SK-N-SH (cell line): ENCODE results near the gene RUFY3.

Experiments used
- ELF1 ChIP-seq: IDR thresholded peaks from 2 replicates; pipeline ENCODE4 v1.4.0; 2012
- FOSL2 ChIP-seq: IDR thresholded peaks from 2 replicates; pipeline ENCODE4 v1.4.0; 2012; ENCODE audit warnings: low read depth, mild to moderate bottlenecking, moderate library complexity, borderline replicate concordance
- MXI1 ChIP-seq: IDR thresholded peaks from 2 replicates; pipeline ENCODE4 v1.6.1; 2012; ENCODE audit warnings: mild to moderate bottlenecking, low read depth, low read length, improper control_type of control experiment
- NFIC ChIP-seq: IDR thresholded peaks from 2 replicates; pipeline ENCODE4 v1.4.0; 2012; ENCODE audit warnings: borderline replicate concordance
- RAD21 ChIP-seq: IDR thresholded peaks from 2 replicates; pipeline ENCODE4 v1.6.1; 2012; ENCODE audit warnings: mild to moderate bottlenecking, low read length
- RCOR1 ChIP-seq: fragments of 150-350 bp; IDR thresholded peaks from 2 replicates; pipeline ENCODE4 v1.6.1; 2017; ENCODE audit warnings: antibody characterized with exemption, low read length
- TEAD4 ChIP-seq: IDR thresholded peaks from 2 replicates; pipeline ENCODE4 v1.4.0; 2012; ENCODE audit warnings: mild to moderate bottlenecking, borderline replicate concordance; ENCODE audit not compliant: insufficient read depth

DNA sequence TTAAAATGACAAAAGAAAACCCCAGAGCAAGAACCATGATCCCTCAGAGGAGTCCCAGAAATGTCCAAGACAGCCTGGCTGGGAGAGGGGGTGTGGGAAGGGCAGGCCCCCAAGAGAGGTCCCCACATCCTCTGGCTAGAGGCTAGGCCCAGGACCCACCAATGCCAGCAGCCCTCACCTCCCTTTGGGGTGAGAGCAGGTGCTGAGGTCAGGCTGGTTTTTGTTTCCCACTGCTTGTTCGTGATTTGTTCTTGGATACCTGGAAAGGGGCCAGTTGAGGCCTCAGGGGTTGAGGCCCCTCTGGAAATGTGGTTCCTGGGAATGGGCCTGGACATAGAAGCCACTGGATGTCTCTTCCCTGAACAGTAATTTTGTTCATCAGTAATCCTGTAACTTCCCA lies 120.2 kb downstream of the RUFY3 start:
- no peak for TF ChIP-seq RAD21
- no peak for TF ChIP-seq NFIC
- no peak for TF ChIP-seq MXI1
- TF ChIP-seq TEAD4, result no peak
- TF ChIP-seq RCOR1, result no peak
- TF ChIP-seq ELF1, result no peak
- TF ChIP-seq FOSL2, result no peak
